Neural cell (in vitro differentiated cells): Measurements from ENCODE around the gene TSEN54. TPM values are rescaled to one million over a fixed set of nuclear protein-coding genes. Genes with fewer than 3 reads are reported as not detected.

ENCODE experiments used
- H2AFZ ChIP-seq: fragments of 200-600, 300-800 bp; sonication (generic), shearing (Covaris generic); 2 replicates; pipeline ENCODE4 v1.6.0; 2014; ENCODE audit warnings: low read depth, mild to moderate bottlenecking, antibody characterized with exemption, low read length, moderate library complexity
- H3F3A ChIP-seq: fragments of 200-600 bp; shearing (Covaris generic); 2 replicates; pipeline ENCODE4 v1.6.1; 2016; ENCODE audit warnings: mild to moderate bottlenecking, moderate library complexity, mixed read lengths, antibody characterized with exemption, low read length; ENCODE audit not compliant: insufficient read depth, poor library complexity, severe bottlenecking
- H3K27ac ChIP-seq: fragments of 200-600, 300-800 bp; sonication (generic), shearing (Covaris generic); 2 replicates; pipeline ENCODE4 v1.5.1; 2014; ENCODE audit warnings: mild to moderate bottlenecking, low read length, moderate library complexity
- H3K27me3 ChIP-seq: fragments of 300-800, 200-600 bp; sonication (generic), shearing (Covaris generic); 2 replicates; pipeline ENCODE4 v1.6.0; 2014; ENCODE audit warnings: mild to moderate bottlenecking, low read depth, low read length, moderate library complexity; ENCODE audit not compliant: insufficient read depth
- H3K36me3 ChIP-seq: fragments of 300-800, 200-600 bp; sonication (generic), shearing (Covaris generic); 2 replicates; pipeline ENCODE4 v1.5.1; 2014; ENCODE audit warnings: mild to moderate bottlenecking, antibody characterized with exemption, low read length, moderate library complexity; ENCODE audit not compliant: insufficient read depth
- H3K4me2 ChIP-seq: fragments of 300-800, 200-600 bp; sonication (generic), shearing (Covaris generic); 2 replicates; pipeline ENCODE4 v1.6.0; 2014; ENCODE audit warnings: mild to moderate bottlenecking, low read length
- H3K4me3 ChIP-seq: fragments of 300-800, 200-600 bp; sonication (generic), shearing (Covaris generic); 2 replicates; pipeline ENCODE4 v1.5.1; 2014; ENCODE audit warnings: mild to moderate bottlenecking, low read length, moderate library complexity
- H3K79me2 ChIP-seq: fragments of 200-600 bp; shearing (Covaris generic); replicated peaks from 2 replicates; pipeline ENCODE4 v1.6.0; 2014; ENCODE audit warnings: mild to moderate bottlenecking, low read length, moderate library complexity; ENCODE audit not compliant: insufficient read depth
- H3K9ac ChIP-seq: fragments of 300-800, 200-600 bp; sonication (generic), shearing (Covaris generic); 2 replicates; pipeline ENCODE4 v1.6.1; 2016; ENCODE audit warnings: mild to moderate bottlenecking, low read length, mixed read lengths
- H3K9me2 ChIP-seq: fragments of 200-600 bp; shearing (Covaris generic); 2 replicates; pipeline ENCODE4 v1.6.1; 2016; ENCODE audit warnings: mild to moderate bottlenecking, low read length, mixed read lengths; ENCODE audit not compliant: insufficient read depth
- H3K9me3 ChIP-seq: fragments of 200-600, 300-800 bp; sonication (generic), shearing (Covaris generic); 2 replicates; pipeline ENCODE4 v1.6.1; 2016; ENCODE audit warnings: mild to moderate bottlenecking, mixed run types, low read length, moderate library complexity, mixed read lengths
- H4K20me1 ChIP-seq: fragments of 200-600 bp; shearing (Covaris generic); 2 replicates; pipeline ENCODE4 v1.6.1; 2016; ENCODE audit warnings: mild to moderate bottlenecking, mixed run types; ENCODE audit not compliant: insufficient read depth
- CTCF ChIP-seq: fragments of 450-650 bp; IDR thresholded peaks from 2 replicates; pipeline ENCODE4 v1.5.1; 2014; ENCODE audit warnings: antibody characterized with exemption, mild to moderate bottlenecking, moderate library complexity; ENCODE audit not compliant: poor library complexity, severe bottlenecking
- EP300 ChIP-seq: fragments of 450-650 bp; conservative IDR thresholded peaks from 2 replicates; pipeline ENCODE4 v1.6.1; 2014; ENCODE audit warnings: antibody characterized with exemption, mild to moderate bottlenecking, moderate library complexity; ENCODE audit not compliant: poor library complexity, severe bottlenecking
- EZH2 ChIP-seq: fragments of 200-600, 300-800 bp; shearing (Covaris generic), sonication (generic); IDR thresholded peaks from 2 replicates; pipeline ENCODE4 v1.6.1; 2014; ENCODE audit warnings: antibody characterized with exemption, low read length, borderline replicate concordance, mild to moderate bottlenecking; ENCODE audit not compliant: insufficient read depth, poor library complexity, severe bottlenecking
- MXI1 ChIP-seq: fragments of 450-650 bp; conservative IDR thresholded peaks from 2 replicates; pipeline ENCODE4 v1.6.1; 2014; ENCODE audit warnings: antibody characterized with exemption, mild to moderate bottlenecking; ENCODE audit not compliant: poor library complexity, severe bottlenecking
- POLR2AphosphoS5 ChIP-seq: IDR thresholded peaks from 2 replicates; pipeline ENCODE4 v1.6.1; 2012
- RAD21 ChIP-seq: fragments of 450-650 bp; conservative IDR thresholded peaks from 2 replicates; pipeline ENCODE4 v1.6.1; 2014; ENCODE audit warnings: antibody characterized with exemption, mild to moderate bottlenecking, moderate library complexity
- REST ChIP-seq: IDR thresholded peaks from 2 replicates; pipeline ENCODE4 v1.6.1; 2012; ENCODE audit warnings: borderline replicate concordance
- SMC3 ChIP-seq: fragments of 450-650 bp; conservative IDR thresholded peaks from 2 replicates; pipeline ENCODE4 v1.6.1; 2014; ENCODE audit warnings: antibody characterized with exemption, mild to moderate bottlenecking, moderate library complexity; ENCODE audit not compliant: poor library complexity
- TAF1 ChIP-seq: IDR thresholded peaks from 2 replicates; pipeline ENCODE4 v1.6.1; 2012; ENCODE audit warnings: low read depth
- polyA plus RNA-seq: library from polyadenylated mRNA; depleted of rRNA; stranded (reverse); fragments of >200 nt; gene quantifications from 2 replicates; pipeline ENCODE4 v1.2.3, GENCODE V29; 2014

TSEN54 gene
- polyA plus RNA-seq, 1 donor from 2014 or later = 32.2 TPM

GRCh38 chr17:75570034-75570676, 53.8 kb downstream of the TSEN54 start:
- H3K36me3 ChIP-seq = no peaks in the 10 kb centered on the region
- H3K79me2 ChIP-seq = no peaks in the 10 kb centered on the region
- no peak overlapping the region for H3K9ac ChIP-seq
- H3K9me2 ChIP-seq = no peaks in the 10 kb centered on the region
- no peak overlapping the region for H2AFZ ChIP-seq
- TF ChIP-seq EZH2 (no peak), REST (no peak), POLR2AphosphoS5 (no peak), RAD21 (no peak), EP300 (no peak), CTCF (no peak), MXI1 (no peak), TAF1 (no peak), SMC3 (no peak)
- no peaks in the 10 kb centered on the region for H3F3A ChIP-seq
- H4K20me1 ChIP-seq = no peaks in the 10 kb centered on the region
- H3K4me3 ChIP-seq = no peak overlapping the region
- H3K27me3 ChIP-seq = no peaks in the 10 kb centered on the region
- H3K4me2 ChIP-seq = no peak overlapping the region
- no peak overlapping the region for H3K27ac ChIP-seq
- no peaks in the 10 kb centered on the region for H3K9me3 ChIP-seq

GRCh38 chr17:75570772-75571171, 54.4 kb downstream of the TSEN54 start:
- Histone ChIP-seq H3K79me2 (no peaks in the 10 kb centered on the region), H3K27ac (no peak overlapping the region), H2AFZ (no peak overlapping the region), H3K36me3 (no peaks in the 10 kb centered on the region), H3K4me2 (no peak overlapping the region), H3K9me3 (no peaks in the 10 kb centered on the region), H3K4me3 (no peak overlapping the region), H3K27me3 (no peaks in the 10 kb centered on the region), H4K20me1 (no peaks in the 10 kb centered on the region), H3F3A (no peaks in the 10 kb centered on the region), H3K9ac (no peak overlapping the region), H3K9me2 (no peaks in the 10 kb centered on the region)
- TF ChIP-seq MXI1 (no peak), EZH2 (no peak), RAD21 (no peak), POLR2AphosphoS5 (no peak), EP300 (no peak), TAF1 (no peak), CTCF (no peak), SMC3 (no peak)
